MM.1S (cell line): ENCODE data around the gene NOL4.

ENCODE experiments used
- EZH2phosphoT487 ChIP-seq: fragments of 300-600 bp; sonication (generic); IDR thresholded peaks from 2 replicates; pipeline ENCODE4 v1.6.1; 2018; ENCODE audit warnings: antibody characterized with exemption, low read length
- TF ChIP-seq, protein P1 (sequence below): fragments of 300-600 bp; sonication (generic); IDR thresholded peaks from 2 replicates; pipeline ENCODE4 v1.5.1; 2016; ENCODE audit warnings: antibody characterized with exemption, low read length, mixed read lengths

GRCh38 chr18:34196256-34196655, 28.5 kb downstream of the NOL4 start:
- TF ChIP-seq, protein P1, sequence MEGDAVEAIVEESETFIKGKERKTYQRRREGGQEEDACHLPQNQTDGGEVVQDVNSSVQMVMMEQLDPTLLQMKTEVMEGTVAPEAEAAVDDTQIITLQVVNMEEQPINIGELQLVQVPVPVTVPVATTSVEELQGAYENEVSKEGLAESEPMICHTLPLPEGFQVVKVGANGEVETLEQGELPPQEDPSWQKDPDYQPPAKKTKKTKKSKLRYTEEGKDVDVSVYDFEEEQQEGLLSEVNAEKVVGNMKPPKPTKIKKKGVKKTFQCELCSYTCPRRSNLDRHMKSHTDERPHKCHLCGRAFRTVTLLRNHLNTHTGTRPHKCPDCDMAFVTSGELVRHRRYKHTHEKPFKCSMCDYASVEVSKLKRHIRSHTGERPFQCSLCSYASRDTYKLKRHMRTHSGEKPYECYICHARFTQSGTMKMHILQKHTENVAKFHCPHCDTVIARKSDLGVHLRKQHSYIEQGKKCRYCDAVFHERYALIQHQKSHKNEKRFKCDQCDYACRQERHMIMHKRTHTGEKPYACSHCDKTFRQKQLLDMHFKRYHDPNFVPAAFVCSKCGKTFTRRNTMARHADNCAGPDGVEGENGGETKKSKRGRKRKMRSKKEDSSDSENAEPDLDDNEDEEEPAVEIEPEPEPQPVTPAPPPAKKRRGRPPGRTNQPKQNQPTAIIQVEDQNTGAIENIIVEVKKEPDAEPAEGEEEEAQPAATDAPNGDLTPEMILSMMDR: no peak
- no peak for TF ChIP-seq EZH2phosphoT487
